Stimulated activated CD4-positive, alpha-beta T cell treated with anti-CD3 and anti-CD28 coated beads, Interleukin-15, amount 100 ng/mL, for 48 hours (primary cell): ENCODE results near the gene DPEP2NB.
"Not testable (repeated sequence)": the region's sequence is repeated elsewhere in the genome, so short reads cannot be mapped to it uniquely, and the experiment has no call there.

Experiments
- DNase-seq, 2 donors: peaks; one replicate each; pipeline ENCODE4 v3.0.0-alpha.2; 2020; ENCODE audit warnings: low read depth in 2 of 2

Gene DPEP2NB

GRCh38 chr16:68013440-68013839 lies 2.3 kb downstream of the DPEP2NB start:
- DNase-seq = no peak

DNA sequence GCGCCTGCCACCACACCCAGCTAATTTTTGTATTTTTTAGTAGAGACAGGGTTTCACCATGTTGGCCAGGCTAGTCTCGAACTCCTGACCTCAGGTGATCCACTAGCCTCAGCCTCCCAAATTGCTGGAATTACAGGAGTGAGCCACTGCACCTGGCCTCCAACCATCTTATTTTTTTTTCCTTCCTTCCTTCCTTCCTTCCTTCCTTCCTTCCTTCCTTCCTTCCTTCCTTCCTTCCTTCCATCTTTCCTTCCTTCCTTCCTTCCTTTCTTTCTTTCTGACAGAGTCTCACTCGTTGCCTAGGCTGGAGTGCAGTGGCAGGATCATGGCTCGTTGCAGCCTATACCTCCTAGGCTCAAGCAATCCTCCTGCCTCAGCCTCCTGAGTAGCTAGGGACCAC lies 5.8 kb downstream of the DPEP2NB start:
- DNase-seq = not testable (repeated sequence)

DNA sequence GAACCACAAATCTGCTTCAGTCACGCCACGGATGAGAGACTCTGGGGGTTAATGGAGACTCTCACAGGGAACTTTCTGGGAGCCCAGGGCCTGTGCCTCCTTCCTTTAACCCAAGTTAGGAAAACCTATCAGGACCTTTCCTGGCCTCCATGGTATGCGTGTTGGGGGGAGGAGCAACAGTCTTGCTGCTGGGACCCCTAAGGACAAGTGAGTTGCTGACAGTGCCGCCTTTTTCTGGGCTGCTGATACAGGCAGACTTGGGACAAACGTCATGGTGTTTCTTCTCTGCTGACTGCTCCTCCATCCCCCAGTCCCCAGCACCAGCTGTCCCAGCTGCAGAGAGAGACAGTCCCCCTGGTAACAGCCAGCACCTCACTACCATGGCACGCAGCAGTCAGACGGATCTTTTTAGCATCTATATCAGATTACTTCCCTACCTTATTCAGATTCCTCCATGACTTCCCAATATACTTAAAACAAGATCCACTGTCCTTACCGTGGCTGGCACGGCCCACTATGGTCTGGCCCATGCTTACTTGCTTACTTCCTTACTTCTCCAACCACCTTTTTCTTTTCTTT lies 6.5 kb downstream of the DPEP2NB start:
- DNase-seq = no peak

- no peak for DNase-seq
These were observed 9.9 kb downstream of the DPEP2NB start for GRCh38 chr16:68005786-68006286.

GRCh38 chr16:68005211-68005610 lies 10.5 kb downstream of the DPEP2NB start:
- no peak for DNase-seq

DNA sequence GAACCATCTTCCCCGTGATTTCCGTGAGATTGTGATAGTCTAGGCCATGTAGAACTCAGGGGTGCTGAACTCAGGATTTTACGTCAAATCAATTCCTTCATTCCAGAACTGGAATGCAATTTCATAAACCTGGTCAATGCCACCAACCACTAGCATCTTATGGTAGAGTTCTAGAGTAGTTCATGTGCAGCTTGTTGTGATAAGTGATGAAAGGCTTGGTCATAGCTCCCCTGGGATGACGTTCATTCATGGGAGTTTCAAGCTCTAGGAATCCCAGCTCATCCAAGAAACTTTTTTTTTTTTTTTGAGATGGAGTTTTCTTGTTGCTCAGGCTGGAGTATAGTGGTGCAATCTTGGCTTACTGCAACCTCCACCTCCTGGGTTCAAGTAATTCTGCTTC lies 12.7 kb downstream of the DPEP2NB start:
- DNase-seq = no peak

DNA sequence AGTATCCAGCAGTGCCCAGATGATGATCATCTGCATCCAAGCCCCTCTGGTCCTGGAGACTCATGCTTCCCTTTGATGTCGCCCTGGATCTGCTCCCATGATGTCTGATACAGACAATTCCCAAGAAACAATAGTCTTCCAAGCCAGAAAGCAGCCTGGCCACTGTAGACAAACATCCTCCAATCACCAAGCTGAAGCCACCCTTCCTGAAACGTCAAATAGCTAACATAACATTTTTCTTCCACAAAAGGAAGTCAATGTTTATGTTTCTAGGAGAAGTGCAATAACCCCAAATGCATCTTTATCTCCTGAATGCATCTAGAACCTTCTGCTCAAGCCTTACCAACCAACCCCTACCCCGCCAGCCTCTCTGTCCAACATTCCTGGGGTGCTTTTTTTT lies 15.3 kb downstream of the DPEP2NB start:
- DNase-seq = no peak

DNA sequence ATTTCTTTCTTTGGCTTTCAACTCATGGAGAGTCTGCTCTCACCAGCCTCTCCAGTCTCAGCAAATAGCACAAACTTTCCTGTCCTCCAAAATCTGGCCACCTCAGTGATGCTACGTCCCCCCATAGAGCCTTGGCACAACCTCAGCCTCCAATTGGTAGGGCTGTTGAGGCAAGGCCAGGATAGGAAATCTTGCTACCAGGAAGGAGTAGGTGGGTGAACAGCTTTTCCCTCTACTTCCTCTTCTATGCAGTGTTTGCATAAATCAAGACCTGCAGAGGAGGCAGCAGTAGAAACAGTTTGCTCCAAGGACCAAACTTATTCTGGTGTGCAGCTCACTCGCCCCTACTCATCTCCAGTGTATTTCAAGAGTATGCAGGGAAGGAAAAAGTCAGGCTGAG lies 15.7 kb downstream of the DPEP2NB start:
- DNase-seq = no peak

- DNase-seq = not testable (repeated sequence)
These were observed 16.7 kb downstream of the DPEP2NB start, which contains the start of gene DPEP2 for GRCh38 chr16:67998779-67999688. Gene DPEP2, minus strand, starts transcription at chr16:67999484. Its CDS starts 6,272 bp downstream, at chr16:67993212.

- not testable (repeated sequence) for DNase-seq
These were observed 17.4 kb downstream of the DPEP2NB start for GRCh38 chr16:67998231-67998778.

DNA sequence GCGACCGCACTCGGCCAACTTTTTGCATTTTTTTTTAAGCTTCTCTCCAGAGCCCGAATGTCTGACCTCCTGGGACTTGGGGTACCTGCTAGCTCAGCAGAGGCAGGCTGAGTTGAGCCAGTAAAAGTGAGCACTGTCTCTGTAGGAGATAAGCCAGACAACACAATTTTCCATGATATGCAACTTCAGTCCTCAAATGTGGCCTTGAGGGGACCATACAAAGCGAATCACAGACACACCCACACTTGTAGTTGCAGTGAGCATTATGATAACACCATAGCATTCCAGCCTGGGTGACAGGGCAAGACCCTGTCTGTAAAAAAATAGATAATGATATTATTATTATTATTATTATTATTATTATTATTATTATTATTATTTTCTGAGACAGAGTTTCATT lies 19.0 kb downstream of the DPEP2NB start:
- no peak for DNase-seq

GRCh38 chr16:67995423-67995822 lies 20.3 kb downstream of the DPEP2NB start:
- DNase-seq = no peak

DNA sequence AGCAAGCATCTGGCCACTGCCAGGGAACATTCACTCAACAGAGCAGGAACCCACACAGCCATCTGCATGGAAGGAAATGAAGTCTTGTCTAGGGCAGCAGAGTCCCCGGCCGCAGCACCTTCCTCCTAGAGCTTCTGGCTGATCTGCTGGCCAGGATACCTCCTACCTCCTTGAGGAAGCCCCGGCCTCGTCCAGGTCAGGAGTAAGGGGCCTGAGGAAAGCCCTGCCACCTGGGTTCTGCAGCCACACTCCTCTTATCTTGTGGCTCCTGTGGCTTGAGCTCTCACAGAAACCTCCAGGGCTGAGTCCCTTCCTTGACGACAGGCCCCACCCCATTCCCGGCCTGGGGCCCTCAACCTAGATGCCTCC lies 21.7 kb downstream of the DPEP2NB start:
- not testable (repeated sequence) for DNase-seq

GRCh38 chr16:67993207-67994039 lies 22.3 kb downstream of the DPEP2NB start:
- peak; percentile 70 to 83 for DNase-seq

DNA sequence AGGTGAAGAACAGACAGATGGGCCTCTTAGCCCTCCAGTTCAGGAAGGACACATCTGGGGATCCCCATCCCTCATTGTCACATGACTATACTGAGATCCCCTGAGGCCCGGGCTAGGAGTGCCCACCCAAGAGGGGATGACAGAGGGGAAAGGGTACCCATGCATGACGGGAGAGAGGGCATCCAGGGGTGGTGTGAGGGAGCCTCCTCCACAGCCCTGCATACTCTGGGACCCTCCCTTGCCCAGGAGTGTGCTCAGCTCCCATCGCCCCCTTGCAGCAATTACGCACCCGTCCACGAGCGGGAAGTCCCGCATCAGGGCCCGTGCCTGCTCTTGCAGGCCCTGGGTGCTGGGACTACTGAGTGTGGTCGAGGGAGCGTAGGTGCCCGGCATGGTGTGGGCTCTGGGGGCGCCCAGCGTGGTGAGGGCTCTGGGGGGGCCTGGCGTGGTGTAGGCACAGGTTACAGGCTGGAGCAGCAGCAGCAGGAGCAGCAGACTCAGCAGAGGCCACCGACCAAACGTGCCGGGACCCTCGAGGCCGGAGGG lies 23.0 kb downstream of the DPEP2NB start:
- DNase-seq = no peak

- no peak for DNase-seq
These were observed 25.7 kb downstream of the DPEP2NB start for GRCh38 chr16:67990018-67990386.

- DNase-seq = no peak
These were observed 26.2 kb downstream of the DPEP2NB start for GRCh38 chr16:67989322-67990017.

DNA sequence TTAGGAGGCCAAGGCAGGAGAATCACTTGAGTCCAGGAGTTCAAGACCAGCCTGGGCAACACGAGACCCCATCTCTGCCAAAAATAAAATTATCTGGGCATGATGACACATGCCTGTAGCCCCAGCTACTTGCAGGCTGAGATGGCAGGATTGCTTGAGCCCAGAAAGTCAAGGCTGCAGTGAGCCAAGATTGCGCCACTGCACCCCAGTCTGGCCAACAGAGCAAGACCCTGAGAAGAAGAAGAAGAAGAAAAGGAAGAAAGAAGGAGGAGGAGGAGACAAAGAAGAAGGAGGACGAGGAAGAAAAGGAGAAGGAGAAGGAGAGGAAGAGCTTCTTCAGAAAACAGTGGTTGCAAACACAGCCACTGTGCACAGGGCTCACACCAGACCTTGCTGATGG lies 27.0 kb downstream of the DPEP2NB start:
- DNase-seq = no peak

GRCh38 chr16:67987460-67988160 lies 28.1 kb downstream of the DPEP2NB start:
- no peak for DNase-seq

DNA sequence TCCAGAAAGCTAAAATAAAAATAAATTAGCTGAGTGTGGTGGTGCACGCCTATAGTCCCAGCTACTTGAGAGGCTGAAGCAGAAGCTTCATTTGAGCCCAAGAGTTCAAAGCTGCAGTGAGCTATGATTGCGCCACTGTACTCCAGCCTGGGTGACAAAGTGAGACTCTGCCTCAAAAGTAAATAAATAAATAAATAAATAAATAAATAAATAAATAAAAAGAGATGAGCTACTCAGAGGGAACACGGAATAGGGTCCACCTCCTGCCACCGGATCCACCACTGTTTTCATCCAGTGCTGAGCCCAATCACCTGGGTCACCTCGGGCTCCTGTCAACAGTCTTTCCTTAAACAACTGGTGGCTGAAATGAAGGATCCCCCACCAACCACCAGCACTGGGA lies 28.8 kb downstream of the DPEP2NB start:
- DNase-seq = no peak
